Anterior cingulate cortex (tissue), 58 donors: ENCODE measurements around the gene TMEM59.
A peak's percentile ranks its signal among the peaks of the same experiment; 100 is the strongest.
"Not testable (repeated sequence)": the region's sequence is repeated elsewhere in the genome, so short reads cannot be mapped to it uniquely, and the experiment has no call there.

ENCODE experiments used
- DNase-seq, 58 donors: peaks; one replicate each; lab custom pipeline; 2025; lab: John Stamatoyannopoulos, UW

TMEM59 gene

DNA sequence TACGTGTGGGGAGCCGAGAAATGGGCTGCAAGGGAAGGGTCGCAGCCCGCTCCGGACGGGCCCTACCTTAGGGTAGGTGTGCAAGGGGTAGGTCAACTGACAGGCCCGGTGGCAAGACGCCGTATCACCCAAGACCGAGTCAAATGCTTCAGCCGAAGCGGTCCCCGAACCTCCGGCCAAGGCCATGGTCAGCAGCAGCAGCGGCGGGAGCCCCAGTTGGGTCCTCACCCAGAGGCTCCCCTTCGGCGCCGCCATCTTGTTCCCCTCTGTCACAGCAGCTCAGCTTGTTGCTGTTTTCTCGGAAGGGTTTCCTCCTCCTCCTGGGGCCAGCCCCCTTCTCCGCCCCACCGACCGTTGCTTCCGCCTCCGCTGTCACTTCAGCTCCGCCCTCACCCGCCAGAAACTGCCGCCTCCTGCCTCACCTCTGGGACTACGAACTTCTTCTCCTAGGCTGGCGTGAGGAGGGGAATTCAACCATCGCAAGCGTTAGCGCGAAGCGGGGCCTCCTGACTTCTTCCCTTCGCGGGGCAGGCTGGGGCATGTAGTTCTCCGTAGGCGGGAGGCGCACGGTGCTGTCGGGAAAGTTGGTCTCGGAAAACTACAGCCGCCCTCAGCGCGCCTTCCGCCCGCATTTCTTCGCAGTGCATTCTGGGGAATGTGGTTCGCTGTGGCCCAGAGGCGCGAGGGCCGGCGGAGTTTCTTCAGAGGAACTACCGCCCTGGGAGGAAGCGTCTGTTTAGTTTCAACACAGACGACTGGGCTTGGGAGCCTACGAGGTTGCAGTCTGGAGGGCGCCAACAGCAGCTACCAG is at the start of gene TMEM59, which contains the start of gene TCEANC2:
Gene TMEM59 (minus strand): TSS at position 271 of the 811 bp plus-strand sequence. CDS start 16 bp downstream, at position 255.
Gene TCEANC2 (plus strand): TSS at position 675 of the 811 bp plus-strand sequence. CDS start 815 bp downstream, outside the sequence.
- peak; percentile 77 to 99 (median 97) for DNase-seq

DNA sequence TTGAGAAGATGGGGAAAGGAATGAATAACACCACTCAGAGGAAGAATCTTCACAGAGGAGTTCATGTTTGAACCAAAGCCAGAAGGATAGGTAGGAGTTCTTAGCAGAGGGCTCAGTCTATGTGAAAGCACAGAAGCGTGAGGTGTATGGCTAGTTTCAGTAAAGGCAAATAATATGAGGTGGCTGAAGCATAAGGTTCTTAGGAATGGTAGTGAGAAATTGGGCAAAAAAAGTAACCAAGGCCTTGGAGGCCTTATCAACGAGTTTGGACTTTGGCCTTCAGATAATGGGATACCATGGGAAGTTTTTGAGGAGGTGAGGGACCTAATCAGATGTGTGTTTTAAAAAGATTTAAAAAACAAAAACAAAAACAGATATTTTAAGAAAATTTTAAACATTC is 47.5 kb upstream of the TMEM59 start:
- no peak for DNase-seq

GRCh38 chr1:54099061-54099610 is 46.1 kb upstream of the TMEM59 start:
- DNase-seq: peak in 4 of 58 donors; percentile 14 to 45 (median 35)

DNA sequence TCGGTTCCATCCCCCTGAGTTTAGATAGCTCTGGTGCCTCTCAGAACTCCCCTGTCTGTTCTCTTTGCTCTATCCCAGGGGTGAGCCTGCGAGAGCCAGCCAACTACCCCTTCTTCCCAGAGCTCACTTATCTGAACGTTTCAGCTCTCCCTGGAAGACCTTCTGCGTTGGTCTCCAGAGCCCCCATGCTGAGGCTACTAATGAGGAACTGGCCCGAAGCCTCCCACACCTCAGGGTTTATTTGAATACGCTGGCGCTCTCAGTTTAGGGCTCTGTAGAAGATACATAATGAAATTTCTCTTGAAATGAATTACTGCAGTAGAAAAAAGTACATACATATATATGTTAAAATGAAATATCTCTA is 43.9 kb upstream of the TMEM59 start:
- DNase-seq: no peak

GRCh38 chr1:54096227-54096876 is 43.3 kb upstream of the TMEM59 start:
- no peak for DNase-seq

DNA sequence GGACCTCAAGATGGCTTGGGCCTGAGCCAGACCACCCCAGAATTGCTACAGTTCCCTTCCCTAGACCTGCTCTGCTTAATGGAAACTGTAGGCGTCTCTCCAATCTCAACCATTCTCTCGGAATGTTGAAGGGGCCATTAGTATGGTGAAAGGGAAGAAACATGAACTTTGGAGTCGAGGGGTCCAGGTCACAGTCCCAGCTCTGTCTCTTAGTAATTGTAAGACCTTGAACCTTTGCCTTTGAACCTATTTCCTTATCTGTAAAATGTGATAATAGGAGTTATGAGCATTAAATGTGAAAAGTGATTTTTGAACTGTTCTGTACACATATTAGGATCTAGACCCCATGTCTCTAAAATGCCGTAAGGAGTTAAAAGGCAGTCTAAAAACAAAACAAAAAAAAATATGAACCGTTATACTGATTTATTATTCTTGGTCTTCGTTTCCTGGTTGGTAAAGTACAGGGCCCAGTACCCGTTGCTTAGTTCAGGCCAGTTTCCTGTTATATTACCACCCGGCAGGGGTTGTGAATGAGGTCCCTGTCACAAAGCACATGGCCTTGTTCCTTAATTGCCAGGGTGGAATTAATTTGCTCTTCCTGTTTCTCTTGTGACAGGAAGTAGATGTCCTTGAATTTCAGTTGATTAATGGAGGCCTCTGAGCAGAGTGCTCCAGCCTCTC is 42.7 kb upstream of the TMEM59 start:
- no peak for DNase-seq

DNA sequence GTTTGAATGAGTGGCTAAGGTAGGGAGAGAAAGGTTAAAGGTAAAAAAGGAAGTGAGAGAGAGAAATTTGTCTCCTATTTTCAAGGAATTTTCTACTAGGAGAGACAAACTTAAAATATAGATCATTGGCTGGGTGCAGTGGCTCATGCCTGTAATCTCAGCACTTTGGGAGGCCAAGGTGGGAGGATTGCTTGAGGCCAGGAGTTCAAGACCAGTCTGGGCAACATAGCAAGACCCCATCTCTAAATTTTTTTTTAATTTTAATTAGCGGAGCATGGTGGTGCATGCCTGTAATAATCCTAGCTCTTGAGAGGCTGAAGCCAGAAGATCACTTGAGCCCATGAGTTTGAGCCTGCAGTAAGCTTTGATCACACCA is 41.7 kb upstream of the TMEM59 start:
- DNase-seq: not testable (repeated sequence)

DNA sequence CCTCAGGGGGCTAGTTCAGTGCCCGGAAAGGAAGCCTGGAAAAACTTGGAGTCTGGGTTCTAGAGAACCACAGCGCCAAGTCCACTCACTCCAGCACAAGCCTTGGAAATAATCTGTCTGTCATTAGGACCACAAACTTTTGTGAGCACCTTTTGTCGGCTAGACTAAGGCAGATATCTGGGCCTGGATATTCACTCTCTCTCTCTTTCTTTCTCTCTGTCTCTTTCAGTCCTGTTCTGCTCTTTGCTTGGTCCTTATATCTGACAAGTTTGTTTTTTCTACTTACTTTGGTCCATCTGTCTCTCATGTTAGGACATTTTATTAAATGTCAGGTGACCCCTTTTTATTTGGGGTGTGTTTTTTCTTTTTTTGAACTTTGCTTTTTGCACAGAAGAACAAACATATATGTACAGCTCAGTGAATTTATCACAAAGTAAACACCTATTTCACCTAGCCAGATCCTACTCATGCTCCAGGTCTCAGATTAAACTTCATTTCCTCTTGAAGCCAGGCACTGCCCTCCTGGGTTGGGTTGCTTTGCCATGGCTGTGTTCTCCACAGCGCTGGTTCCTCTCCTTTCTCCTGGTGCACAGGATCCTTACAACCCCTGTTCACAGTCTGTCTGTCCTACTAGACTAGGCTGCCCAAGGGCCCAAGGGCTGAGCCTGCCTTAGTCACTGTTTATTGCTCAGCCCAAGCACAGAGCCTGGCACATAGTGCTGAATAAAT is 41.2 kb upstream of the TMEM59 start:
- DNase-seq: no peak

DNA sequence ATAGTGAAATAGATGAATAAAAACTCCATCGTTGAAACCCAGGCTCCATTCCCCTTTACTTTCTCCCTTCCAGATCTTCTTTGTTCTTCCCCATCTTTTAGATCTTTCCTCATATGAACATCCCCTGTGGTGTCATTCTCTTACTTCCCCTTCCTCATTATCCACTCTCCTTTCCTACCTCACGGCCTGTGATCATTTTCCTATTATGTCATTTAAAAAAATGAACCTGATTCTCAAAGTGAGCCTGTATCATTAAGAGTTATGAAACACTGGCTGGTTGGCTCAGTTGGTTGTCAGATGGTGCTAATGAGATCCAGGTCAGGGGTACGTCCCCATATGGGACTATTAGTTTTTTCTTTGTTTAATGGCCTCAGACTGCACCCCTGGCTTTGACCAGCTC is 38.7 kb upstream of the TMEM59 start:
- DNase-seq: no peak

- no peak for DNase-seq
Observed at GRCh38 chr1:54088385-54088784, 35.4 kb upstream of the TMEM59 start.

DNA sequence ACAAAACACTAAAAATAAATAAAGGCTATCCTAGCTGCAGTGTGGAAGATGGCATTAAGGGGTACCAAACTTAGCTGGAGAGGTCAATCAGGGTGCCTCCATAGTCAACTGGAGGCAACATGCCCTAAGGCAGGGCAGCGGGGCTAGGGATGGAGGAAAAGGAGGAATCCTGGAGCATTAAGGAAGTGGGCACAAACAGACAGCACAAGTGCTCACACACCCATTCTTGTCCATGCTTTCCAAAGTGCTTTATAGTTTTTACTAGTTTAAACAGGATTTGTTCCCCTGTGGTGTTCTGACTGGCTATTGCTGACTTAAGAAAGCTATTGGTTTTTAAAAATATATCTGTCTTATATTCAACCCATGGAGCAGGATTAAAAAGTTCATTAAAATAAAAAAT is 33.8 kb upstream of the TMEM59 start:
- no peak for DNase-seq

DNA sequence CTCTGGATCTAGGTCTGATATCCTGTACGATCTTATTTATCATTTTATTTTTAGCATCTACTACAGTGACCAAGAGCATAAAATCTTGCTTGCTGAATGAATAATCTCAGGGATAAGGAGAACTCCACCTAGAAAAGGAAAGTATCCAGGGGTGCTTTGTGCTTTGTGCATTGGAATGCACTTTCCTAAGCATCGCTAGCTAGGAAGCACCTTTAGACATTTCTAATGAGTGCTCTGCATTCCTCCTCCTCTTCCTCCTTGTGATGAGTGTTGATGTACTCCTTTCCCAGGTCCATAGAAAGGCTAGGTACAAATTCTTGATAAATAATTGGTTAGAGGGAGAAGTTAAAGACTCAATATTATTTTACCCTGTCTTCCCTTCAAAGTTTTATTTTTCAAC is 31.8 kb upstream of the TMEM59 start:
- DNase-seq: no peak

- peak in 14 of 58 donors; percentile 3 to 26 (median 13) for DNase-seq
Observed at GRCh38 chr1:54081306-54082270, 28.6 kb upstream of the TMEM59 start.

DNA sequence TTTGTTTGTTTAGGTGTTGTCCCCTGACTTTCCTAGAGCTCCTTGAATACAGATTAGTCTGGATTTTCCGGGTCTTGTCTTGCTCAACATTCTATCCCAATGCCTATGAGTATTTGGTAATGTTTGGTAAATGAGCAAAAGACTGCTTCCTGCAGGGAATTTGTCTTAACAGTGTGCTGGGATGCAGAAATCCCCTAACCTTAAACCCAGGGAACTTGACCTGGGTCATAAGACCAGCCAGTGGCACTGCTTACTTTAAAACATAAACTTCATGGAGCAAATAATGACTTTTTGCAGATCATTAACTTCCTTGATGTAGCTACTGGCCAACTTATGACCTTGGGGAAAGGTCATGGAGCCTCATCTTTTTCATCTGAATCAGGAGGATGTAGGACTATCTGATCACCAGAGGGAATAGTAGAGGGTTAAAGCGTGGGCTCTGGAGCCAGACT is 27.6 kb upstream of the TMEM59 start:
- no peak for DNase-seq

GRCh38 chr1:54077359-54077758 is 24.4 kb upstream of the TMEM59 start:
- DNase-seq: no peak

DNA sequence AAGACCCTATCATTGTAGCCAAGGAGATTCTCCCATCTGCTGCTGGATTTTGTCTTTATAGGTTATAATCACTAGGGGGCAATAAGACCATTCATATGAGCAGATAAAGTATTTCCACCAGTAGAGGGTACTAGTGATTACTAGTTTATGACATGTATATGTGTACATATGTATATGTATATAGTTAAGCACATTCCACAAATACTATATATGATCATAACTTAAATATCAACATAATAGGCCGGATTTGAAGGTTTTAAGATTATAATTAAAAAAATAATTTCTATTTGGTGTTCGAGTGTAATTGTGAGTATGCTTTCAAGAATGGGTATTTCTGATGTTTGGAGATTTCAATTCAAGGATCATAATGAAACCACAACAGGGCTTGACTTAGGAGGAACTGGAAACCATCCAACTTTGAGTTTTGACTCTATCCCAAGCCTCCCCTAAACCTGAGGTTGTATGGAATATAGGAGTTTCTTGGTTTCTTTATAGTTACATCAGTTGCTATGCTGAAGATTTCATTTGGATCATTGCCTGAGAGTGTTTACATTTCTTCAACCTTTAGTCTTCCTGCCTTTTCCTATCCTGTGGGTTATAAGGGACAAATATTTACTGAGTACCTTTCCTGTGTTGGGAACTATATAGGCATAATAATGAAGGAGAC is 17.3 kb upstream of the TMEM59 start:
- peak in 1 of 58 donors; percentile 21 for DNase-seq

GRCh38 chr1:54069791-54070170 is 16.8 kb upstream of the TMEM59 start:
- DNase-seq: no peak

DNA sequence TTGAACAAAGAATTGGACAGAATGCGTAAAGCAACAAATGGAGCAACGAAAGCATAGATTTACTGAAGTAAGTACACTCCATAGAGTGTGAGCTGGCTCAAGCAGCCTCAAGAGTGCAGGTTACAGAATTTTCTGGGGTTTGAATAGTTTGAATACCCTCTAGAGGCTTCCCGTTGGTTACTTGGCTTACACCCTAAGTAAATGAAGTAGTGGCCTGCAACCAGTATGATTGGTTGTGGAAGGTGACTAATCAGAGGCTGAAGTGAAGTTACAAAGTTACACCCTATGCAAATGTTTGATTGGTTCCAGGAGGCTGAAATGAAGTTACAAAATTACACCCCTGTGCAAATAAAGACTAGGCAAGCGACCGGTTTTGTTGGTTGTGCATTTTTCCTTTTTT is 11.3 kb upstream of the TMEM59 start:
- no peak for DNase-seq

- no peak for DNase-seq
Observed at GRCh38 chr1:54054438-54054749, 1.4 kb upstream of the TMEM59 start.
